ENCODE measurements around the gene HMG20A.

Gene HMG20A

GRCh38 chr15:77494073-77494867 lies 73.6 kb downstream of the HMG20A start:
- ATAC-seq = no peak
- no peak for TF ChIP-seq OSR1 (CRISPR knock-in tag; IDR thresholded peaks at IDR 0.05)
- TF ChIP-seq PPARA (CRISPR knock-in tag; IDR thresholded peaks at IDR 0.05; ENCODE audit: borderline replicate concordance) = no peak
- no peak for TF ChIP-seq ZFP30 (CRISPR knock-in tag; IDR thresholded peaks at IDR 0.05)

GRCh38 chr15:77494964-77495363 lies 74.3 kb downstream of the HMG20A start:
- ATAC-seq = no peak
- no peak for TF ChIP-seq CSRNP3 (CRISPR knock-in tag; IDR thresholded peaks at IDR 0.05)
- TF ChIP-seq OSR1 (CRISPR knock-in tag; IDR thresholded peaks at IDR 0.05) = no peak
- no peak for TF ChIP-seq ARNTL (CRISPR knock-in tag; IDR thresholded peaks at IDR 0.05; ENCODE audit: borderline replicate concordance, low read depth)
- no peak for TF ChIP-seq ZNF8 (CRISPR knock-in tag; IDR thresholded peaks at IDR 0.05)
- no peak for TF ChIP-seq ZC3H10 (CRISPR knock-in tag; IDR thresholded peaks at IDR 0.05)

- no peak for ATAC-seq
- TF ChIP-seq POU6F1 (CRISPR knock-in tag; IDR thresholded peaks at IDR 0.05; ENCODE audit: borderline replicate concordance, low read depth) (no peak), ZNF8 (CRISPR knock-in tag; IDR thresholded peaks at IDR 0.05) (no peak), ZC3H10 (CRISPR knock-in tag; IDR thresholded peaks at IDR 0.05) (no peak), ISL1 (CRISPR knock-in tag; IDR thresholded peaks at IDR 0.05) (no peak), PATZ1 (CRISPR knock-in tag; IDR thresholded peaks at IDR 0.05; ENCODE audit: borderline replicate concordance) (no peak), TOX (CRISPR knock-in tag; IDR thresholded peaks at IDR 0.05; ENCODE audit: borderline replicate concordance) (no peak), ESRRG (CRISPR knock-in tag; IDR thresholded peaks at IDR 0.05) (no peak)
Measured at GRCh38 chr15:77495838-77496596, 75.3 kb downstream of the HMG20A start.

- TF ChIP-seq OSR1 (CRISPR knock-in tag; IDR thresholded peaks at IDR 0.05) (no peak), ZNF565 (CRISPR knock-in tag; conservative IDR thresholded peaks at IDR 0.05; ENCODE audit: low read depth) (no peak), CSDC2 (CRISPR knock-in tag; IDR thresholded peaks at IDR 0.05) (no peak), BACH2 (CRISPR knock-in tag; IDR thresholded peaks at IDR 0.05; ENCODE audit: borderline replicate concordance) (no peak), TCF4 (CRISPR knock-in tag; IDR thresholded peaks at IDR 0.05; ENCODE audit: borderline replicate concordance) (0 out of 2 replicates have a peak, but pooled peaks have one; percentile 10)
- peak; percentile 81 for ATAC-seq
Measured at GRCh38 chr15:77496715-77497109, 76.0 kb downstream of the HMG20A start.

- peak; percentile 85 for ATAC-seq
Measured at GRCh38 chr15:77497110-77497737, 76.5 kb downstream of the HMG20A start.

More at GRCh38 chr15:77497110-77497737, 76.5 kb downstream of the HMG20A start:
- 0 out of 2 replicates have a peak, but pooled peaks have one; percentile 25 for TF ChIP-seq GLIS3 (CRISPR knock-in tag; IDR thresholded peaks at IDR 0.05)
- peak; percentile 35; the same call in 1 of the 2 replicates for TF ChIP-seq TCF4 (CRISPR knock-in tag; IDR thresholded peaks at IDR 0.05; ENCODE audit: borderline replicate concordance)
- no peak for TF ChIP-seq PPARA (CRISPR knock-in tag; IDR thresholded peaks at IDR 0.05; ENCODE audit: borderline replicate concordance)
- 0 out of 2 replicates have a peak, but pooled peaks have one; percentile 15 for TF ChIP-seq TSHZ2 (CRISPR knock-in tag; IDR thresholded peaks at IDR 0.05)

All from SK-N-SH treated with all-trans-retinoic acid at 6 μM for 48 hours (cell line).